ENCODE measurements around the gene ZC2HC1C. TPM values are rescaled to one million over a fixed set of nuclear protein-coding genes. Genes with fewer than 3 reads are reported as not detected.

Gene ZC2HC1C
- total and polyA plus RNA-seq, 9 of the 15 experiments (the other 6 are each of a cell fraction or from before 2014, with no cell fraction given), result 6.3 to 9.2 (median 7.7) TPM

GRCh38 chr14:75126679-75127473 lies 57.4 kb downstream of the ZC2HC1C start, which contains the start of gene NEK9 (continued):
- no peak for TF ChIP-seq DIDO1 (tag; IDR thresholded peaks at IDR 0.05; ENCODE audit: low read depth)
- TF ChIP-seq ZBED1 (IDR thresholded peaks at IDR 0.05), result no peak
- TF ChIP-seq TAL1 (IDR thresholded peaks at IDR 0.05), result no peak
- no peak for TF ChIP-seq MLX (CRISPR knock-in tag; conservative IDR thresholded peaks at IDR 0.05)
- no peak for TF ChIP-seq ESRRB (CRISPR knock-in tag; IDR thresholded peaks at IDR 0.05; ENCODE audit: borderline replicate concordance)
- TF ChIP-seq ZNF551 (CRISPR knock-in tag; IDR thresholded peaks at IDR 0.05), result no peak
- TF ChIP-seq MXD1 (CRISPR knock-in tag; IDR thresholded peaks at IDR 0.05; ENCODE audit: borderline replicate concordance, poor library complexity, severe bottlenecking), result no peak
- no peak for TF ChIP-seq CREB5 (CRISPR knock-in tag; IDR thresholded peaks at IDR 0.05)
- TF ChIP-seq ZBTB7A (IDR thresholded peaks at IDR 0.05; ENCODE audit: borderline replicate concordance, control insufficient read depth, low read depth, low read length), result peak; percentile 36; the same call in 1 of the 2 replicates
- peak; percentile 81 for TF ChIP-seq PCBP1 (IDR thresholded peaks at IDR 0.05; ENCODE audit: low read depth, low read length, poor library complexity, severe bottlenecking)
- peak; percentile 79 for TF ChIP-seq KDM5B (IDR thresholded peaks at IDR 0.05; ENCODE audit: insufficient replicate concordance, low read depth, low read length)
- TF ChIP-seq ETS1 (conservative IDR thresholded peaks at IDR 0.05; ENCODE audit: control insufficient read depth, low read depth, low read length), result no peak
- TF ChIP-seq KHSRP (IDR thresholded peaks at IDR 0.05), result no peak
- TF ChIP-seq ZNF830 (CRISPR knock-in tag; IDR thresholded peaks at IDR 0.05), result no peak
- no peak for TF ChIP-seq ZNF146 (CRISPR knock-in tag; IDR thresholded peaks at IDR 0.05; ENCODE audit: unreplicated experiment)
- TF ChIP-seq TCF3 (CRISPR knock-in tag; IDR thresholded peaks at IDR 0.05), result no peak
- TF ChIP-seq ERF (CRISPR knock-in tag; IDR thresholded peaks at IDR 0.05), result 0 out of 2 replicates have a peak, but pooled peaks have one; percentile 41

All from K562 (cell line).